Subcutaneous adipose tissue (tissue), 4 donors: ENCODE measurements around the gene RNF144A. TPM values are rescaled to one million over a fixed set of nuclear protein-coding genes. Genes with fewer than 3 reads are reported as not detected.

Experiments used
- total RNA-seq, 4 donors: library from RNA; depleted of rRNA; stranded (reverse); fragments of >200 nt; gene quantifications; one replicate each; pipeline ENCODE4 v1.1.0, GENCODE V29; 2016
- TF ChIP-seq, protein P1 (sequence below): fragments of 450-650 bp; IDR thresholded peaks from one replicate; pipeline ENCODE4 v1.5.1; 2016; ENCODE audit warnings: low read depth, mild to moderate bottlenecking, control low read depth, antibody characterized with exemption, moderate library complexity

Gene RNF144A
- total RNA-seq, 4 donors from 2014 or later: 12.2 to 45.8 (median 32.6) TPM

DNA sequence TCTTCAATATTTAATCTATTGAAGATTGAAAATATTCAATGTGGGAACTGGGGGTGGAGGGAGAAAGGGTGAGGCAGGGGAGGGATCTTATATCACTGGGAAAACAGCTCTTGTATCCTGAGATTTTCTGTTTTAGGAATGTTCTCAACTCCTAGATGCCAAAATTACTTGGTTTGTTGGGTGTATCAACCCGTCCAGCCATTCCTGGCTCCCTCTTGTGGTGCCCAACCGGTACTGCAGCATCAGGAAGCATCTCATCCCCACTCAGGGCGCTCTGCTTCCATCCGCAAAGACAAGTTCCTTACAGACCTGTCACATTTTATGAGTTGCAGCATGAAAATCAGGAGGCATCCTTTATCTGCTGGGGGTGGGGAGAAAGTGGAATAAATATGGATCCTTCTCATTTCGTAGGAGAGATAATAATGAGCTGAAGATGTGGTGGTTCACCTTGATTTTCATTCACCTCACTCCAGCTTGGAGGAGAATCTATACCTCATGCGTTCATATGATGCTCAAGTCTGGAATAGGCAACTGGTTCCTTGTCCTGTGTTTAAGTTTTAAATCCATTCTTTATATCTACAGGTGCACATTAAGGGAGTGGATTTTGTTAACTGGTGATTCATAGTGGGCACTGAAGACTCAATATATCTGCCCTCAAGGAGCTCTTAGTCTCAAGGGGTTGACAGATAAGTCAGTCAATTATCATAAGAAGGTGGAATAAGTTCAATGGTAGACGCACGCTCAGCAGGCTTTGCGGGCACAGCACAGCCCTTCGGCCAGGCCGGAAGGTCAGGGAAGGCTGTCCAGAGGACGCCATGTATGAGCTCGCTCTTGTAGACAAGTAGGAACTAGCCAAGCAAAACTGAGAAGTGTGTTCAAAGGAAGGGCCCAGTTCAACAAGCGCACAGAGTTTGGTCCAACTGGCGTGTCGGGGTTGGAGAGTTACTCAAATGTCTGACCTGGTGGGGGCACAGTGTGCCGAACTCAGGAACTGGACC is 127.3 kb downstream of the RNF144A start:
- TF ChIP-seq, protein P1, sequence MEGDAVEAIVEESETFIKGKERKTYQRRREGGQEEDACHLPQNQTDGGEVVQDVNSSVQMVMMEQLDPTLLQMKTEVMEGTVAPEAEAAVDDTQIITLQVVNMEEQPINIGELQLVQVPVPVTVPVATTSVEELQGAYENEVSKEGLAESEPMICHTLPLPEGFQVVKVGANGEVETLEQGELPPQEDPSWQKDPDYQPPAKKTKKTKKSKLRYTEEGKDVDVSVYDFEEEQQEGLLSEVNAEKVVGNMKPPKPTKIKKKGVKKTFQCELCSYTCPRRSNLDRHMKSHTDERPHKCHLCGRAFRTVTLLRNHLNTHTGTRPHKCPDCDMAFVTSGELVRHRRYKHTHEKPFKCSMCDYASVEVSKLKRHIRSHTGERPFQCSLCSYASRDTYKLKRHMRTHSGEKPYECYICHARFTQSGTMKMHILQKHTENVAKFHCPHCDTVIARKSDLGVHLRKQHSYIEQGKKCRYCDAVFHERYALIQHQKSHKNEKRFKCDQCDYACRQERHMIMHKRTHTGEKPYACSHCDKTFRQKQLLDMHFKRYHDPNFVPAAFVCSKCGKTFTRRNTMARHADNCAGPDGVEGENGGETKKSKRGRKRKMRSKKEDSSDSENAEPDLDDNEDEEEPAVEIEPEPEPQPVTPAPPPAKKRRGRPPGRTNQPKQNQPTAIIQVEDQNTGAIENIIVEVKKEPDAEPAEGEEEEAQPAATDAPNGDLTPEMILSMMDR: no peak

DNA sequence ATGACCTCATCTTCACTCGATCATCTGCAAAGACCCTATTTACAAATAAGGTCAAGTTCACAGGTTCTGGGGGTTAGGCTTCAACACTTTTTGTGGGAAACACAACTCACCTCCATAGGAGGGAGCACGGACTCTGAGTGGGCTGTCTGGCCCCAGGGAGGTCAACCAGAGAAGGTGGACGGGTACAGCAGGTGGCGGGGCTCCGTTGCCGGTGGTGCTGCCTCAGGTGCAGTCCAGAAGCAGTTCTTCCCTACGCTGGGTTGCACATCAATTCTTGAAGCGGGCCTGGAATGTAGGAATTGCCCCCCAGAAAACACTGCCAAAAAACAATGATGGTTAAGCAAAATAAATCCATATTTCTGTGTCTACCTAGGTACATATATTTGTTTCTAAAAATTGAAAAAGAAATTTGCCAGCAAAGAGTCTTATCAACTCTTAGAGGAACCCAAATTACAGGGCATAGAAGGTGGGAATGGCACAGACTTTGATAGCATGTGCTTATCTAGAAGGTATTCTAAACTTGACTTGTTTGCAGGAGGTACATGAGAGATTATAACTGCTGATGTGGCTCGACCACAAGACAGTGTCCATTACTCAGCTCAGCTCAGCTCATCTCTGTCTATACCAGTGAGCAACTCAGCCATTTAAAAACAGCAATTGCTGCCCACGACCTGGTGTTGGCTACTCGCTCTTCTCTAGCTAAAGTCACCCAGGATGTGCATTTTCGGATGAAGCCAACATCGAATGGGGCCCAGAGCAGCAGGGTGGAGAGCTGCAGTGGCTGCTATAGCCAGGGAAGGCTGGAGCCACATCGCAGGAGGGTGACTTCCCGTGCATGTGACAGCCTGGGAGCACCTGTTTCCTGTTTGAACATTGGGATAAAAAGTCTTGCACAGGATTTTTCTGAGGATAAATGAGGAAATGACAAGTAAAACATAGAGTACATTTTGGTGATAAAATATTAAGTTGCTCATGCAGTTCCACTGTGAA is 128.7 kb downstream of the RNF144A start:
- TF ChIP-seq, protein P1: no peak

DNA sequence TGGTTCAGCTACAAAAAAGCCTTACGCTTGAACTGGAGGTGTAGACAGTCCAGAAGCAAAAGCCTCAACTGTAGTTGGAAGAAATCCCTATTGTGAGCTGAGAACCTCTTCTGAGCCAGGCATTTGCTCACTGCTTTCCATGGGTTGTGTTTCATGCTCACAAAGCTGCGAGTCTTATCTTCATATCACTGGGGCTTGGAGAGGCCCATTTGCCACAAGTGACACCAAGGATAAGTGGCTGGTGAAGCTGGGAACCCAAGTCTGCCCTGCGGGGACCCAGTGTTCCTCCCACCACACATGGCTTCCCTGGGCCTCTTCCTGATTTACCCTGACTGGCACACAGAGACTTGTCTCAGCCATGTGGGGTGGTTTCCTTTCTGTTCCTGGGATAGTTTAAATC is 130.4 kb downstream of the RNF144A start:
- TF ChIP-seq, protein P1: no peak

DNA sequence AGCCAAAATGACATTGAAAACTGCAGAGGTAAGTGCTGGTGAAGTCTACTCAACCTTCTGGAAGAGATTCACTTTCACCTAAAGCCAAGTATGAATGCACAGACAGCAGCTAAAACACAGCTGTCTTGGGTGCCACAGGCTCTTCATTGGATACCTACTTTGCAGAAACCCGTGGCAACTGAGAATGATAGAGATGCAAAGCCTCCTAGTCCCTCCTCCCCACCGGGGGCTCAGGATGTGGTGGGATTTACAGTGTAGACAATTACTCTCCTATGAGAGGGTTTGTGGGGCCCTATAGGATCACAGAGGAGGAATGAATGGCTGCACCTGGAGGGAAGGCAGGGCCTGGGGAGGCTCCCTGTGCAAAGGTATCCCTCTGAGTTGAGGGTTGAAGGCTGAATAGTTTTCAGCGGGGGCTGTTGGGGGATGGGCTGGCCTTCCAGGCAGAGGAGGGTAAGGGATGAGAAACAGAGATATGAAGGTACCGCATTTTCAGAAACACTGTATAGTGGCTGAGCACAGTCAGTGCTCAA is 131.6 kb downstream of the RNF144A start:
- TF ChIP-seq, protein P1: no peak

DNA sequence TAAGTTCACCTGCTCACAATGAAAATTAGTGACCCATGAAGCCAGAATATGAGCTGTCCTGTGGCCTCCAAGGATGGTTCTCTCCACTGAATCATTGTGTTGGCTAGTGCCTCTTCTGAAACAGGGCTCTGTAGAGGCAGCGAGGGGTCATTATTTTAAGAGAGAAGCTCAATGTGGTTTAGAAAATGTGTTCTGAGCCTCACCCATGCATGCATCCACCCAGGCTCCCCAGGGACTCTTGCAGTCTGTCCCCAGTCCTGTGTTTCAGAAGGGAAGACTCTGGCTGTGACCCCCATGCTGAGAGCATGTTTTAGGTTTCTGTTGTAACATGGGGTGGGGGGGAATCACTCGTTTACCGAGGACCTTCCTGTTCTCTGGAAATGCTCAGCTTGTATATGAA is 135.2 kb downstream of the RNF144A start:
- TF ChIP-seq, protein P1: no peak

DNA sequence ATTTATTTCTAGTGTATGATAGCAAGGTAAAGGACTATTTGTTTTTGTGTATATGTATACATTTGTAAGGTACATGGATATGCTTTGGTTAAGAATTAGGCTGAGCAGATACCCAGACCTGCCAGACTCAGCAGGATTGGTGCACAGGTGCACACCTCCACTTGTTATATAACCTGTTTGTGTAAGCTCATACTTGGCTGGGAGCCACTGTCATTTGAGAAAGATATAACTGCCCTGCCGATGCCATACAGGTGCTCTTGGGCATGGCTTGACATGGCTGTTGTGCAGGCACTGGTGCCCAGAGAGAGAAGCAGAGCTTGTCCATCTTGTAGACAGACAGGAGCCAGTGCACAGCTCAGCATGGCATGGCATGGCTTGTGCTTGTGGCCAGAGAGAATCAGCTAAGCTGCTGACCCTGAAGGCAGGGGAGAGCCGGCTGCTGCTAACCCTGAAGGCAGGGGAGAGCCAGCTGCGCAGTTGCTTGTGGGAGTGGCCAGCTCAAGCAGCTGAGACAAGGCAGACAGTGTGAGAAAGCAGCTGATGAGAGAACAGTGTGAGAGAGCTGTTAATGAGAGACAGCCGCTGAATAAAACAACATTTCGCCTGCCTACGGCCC is 136.5 kb downstream of the RNF144A start:
- TF ChIP-seq, protein P1: no peak
